Measurements from ENCODE around the gene PANK1.

DNA sequence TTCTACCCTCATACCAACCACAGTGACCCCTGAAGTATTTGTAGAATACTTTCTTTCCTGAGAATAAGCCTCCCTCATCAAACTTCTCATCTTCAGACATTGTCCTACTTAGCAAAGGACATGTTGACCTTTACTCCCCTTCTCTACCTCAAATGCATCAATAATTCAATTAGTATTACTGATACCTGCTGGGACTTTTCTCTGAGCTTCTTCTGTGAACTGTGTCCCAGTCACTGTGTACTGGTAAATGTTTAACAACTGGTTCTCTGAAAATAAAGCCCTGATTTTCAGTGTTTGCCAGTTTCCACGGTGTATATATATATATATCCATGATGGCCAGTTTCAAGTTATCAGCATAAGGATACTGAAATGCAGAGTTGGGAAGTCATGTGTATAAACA, 12.2 kb downstream of the PANK1 start:
- TF ChIP-seq EP300 (IDR thresholded peaks at IDR 0.05; ENCODE audit: borderline replicate concordance in 1 of 2, low read depth in 1 of 2, low read length in 1 of 2) (no peak), TAF1 (IDR thresholded peaks at IDR 0.05; ENCODE audit: borderline replicate concordance, low read depth, low read length) (no peak), GATA2 (CRISPR knock-in tag; IDR thresholded peaks at IDR 0.05) (no peak), RXRA (IDR thresholded peaks at IDR 0.05; ENCODE audit: borderline replicate concordance, low read depth) (no peak), ELF1 (IDR thresholded peaks at IDR 0.05) (no peak), REST (IDR thresholded peaks at IDR 0.05; ENCODE audit: low read depth, low read length) (no peak)
- TF ChIP-seq, protein P1, sequence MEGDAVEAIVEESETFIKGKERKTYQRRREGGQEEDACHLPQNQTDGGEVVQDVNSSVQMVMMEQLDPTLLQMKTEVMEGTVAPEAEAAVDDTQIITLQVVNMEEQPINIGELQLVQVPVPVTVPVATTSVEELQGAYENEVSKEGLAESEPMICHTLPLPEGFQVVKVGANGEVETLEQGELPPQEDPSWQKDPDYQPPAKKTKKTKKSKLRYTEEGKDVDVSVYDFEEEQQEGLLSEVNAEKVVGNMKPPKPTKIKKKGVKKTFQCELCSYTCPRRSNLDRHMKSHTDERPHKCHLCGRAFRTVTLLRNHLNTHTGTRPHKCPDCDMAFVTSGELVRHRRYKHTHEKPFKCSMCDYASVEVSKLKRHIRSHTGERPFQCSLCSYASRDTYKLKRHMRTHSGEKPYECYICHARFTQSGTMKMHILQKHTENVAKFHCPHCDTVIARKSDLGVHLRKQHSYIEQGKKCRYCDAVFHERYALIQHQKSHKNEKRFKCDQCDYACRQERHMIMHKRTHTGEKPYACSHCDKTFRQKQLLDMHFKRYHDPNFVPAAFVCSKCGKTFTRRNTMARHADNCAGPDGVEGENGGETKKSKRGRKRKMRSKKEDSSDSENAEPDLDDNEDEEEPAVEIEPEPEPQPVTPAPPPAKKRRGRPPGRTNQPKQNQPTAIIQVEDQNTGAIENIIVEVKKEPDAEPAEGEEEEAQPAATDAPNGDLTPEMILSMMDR (IDR thresholded peaks at IDR 0.05), result no peak
